Endothelial cell of umbilical vein (primary cell): ENCODE results near the gene GLCE. TPM values are rescaled to one million over a fixed set of nuclear protein-coding genes. Genes with fewer than 3 reads are reported as not detected.

Source experiments
- BruUV-seq: library from RNA; stranded (reverse); fragments of 400-500 nt; replicated peaks from 2 replicates; lab custom pipeline; 2021; lab: Mats Ljungman, UMichigan
- CTCF ChIA-PET: fragments of 300-600, 350-600 bp; sonication (Branson Sonifier 250); formaldehyde crosslinking; loops from one replicate; lab custom pipeline; 2021; ENCODE audit warnings: antibody characterized with exemption, inconsistent platforms; lab: Charles Lee
- POLR2A ChIA-PET: fragments of 300-600, 350-600 bp; sonication (Branson Sonifier 250); formaldehyde crosslinking; loops from one replicate; lab custom pipeline; 2021; ENCODE audit warnings: antibody characterized with exemption, inconsistent platforms; lab: Charles Lee
- DNase-seq: peaks from one replicate; pipeline ENCODE4 v3.0.0-alpha.2; 2011; ENCODE audit warnings: low read depth, low spot score
- FAIRE-seq: peaks from 2 replicates; lab custom pipeline; 2011; peaks lifted over from hg19 to GRCh38; lab: Jason Lieb, UNC
- H2AFZ ChIP-seq: 2 replicates; pipeline ENCODE4 v1.6.0; 2012; ENCODE audit warnings: low read depth, low read length, control low read depth, inconsistent platforms
- H3K27ac ChIP-seq: 2 replicates; pipeline ENCODE4 v1.5.1; 2011; ENCODE audit warnings: low read depth, mild to moderate bottlenecking, control low read depth, low read length, moderate library complexity; ENCODE audit not compliant: insufficient read depth
- H3K27me3 ChIP-seq, 2 experiments: 2 replicates each; pipeline versions ENCODE4 v1.6.0 to v1.6.1; 2011; ENCODE audit warnings: low read length in 2 of 2, mixed read lengths in 1 of 2; ENCODE audit not compliant: control insufficient read depth in 2 of 2, insufficient read depth in 2 of 2
- H3K36me3 ChIP-seq, 2 experiments: 2 replicates in 1 of 2; 3 replicates in 1 of 2; pipeline ENCODE4 v1.5.1; 2011; ENCODE audit warnings: low read length in 2 of 2, mild to moderate bottlenecking in 1 of 2, moderate library complexity in 1 of 2; ENCODE audit not compliant: control insufficient read depth in 2 of 2, insufficient read depth in 2 of 2; ENCODE audit errors: extremely low read depth in 1 of 2
- H3K4me1 ChIP-seq: 3 replicates; pipeline ENCODE4 v1.5.1; 2011; ENCODE audit warnings: mild to moderate bottlenecking, low read length; ENCODE audit not compliant: control insufficient read depth, insufficient read depth; ENCODE audit errors: extremely low read depth
- H3K4me2 ChIP-seq: 2 replicates; pipeline ENCODE4 v1.6.1; 2011; ENCODE audit warnings: low read length, control low read depth, mixed read lengths; ENCODE audit not compliant: insufficient read depth
- H3K4me3 ChIP-seq, 3 experiments: fragments of 200-600 bp in 1 of 3; sonication (generic), shearing (Covaris generic) in 1 of 3; replicated peaks in 1 of 3; 2 replicates each; pipeline ENCODE4 v1.5.1; 2011 to 2016; ENCODE audit warnings: control low read depth in 3 of 3, low read length in 3 of 3, mild to moderate bottlenecking in 2 of 3, inconsistent platforms in 1 of 3, low read depth in 1 of 3, moderate library complexity in 1 of 3; ENCODE audit not compliant: insufficient read depth in 1 of 3
- H3K79me2 ChIP-seq: 2 replicates; pipeline ENCODE4 v1.6.0; 2012; ENCODE audit warnings: low read length, inconsistent platforms; ENCODE audit not compliant: control insufficient read depth, insufficient read depth
- H3K9ac ChIP-seq: replicated peaks from 2 replicates; pipeline ENCODE3; 2011; ENCODE audit warnings: low read length, control low read depth; ENCODE audit not compliant: insufficient read depth; ENCODE audit errors: extremely low read depth
- H3K9me1 ChIP-seq: replicated peaks from 3 replicates; pipeline ENCODE4 v1.6.0; 2011; ENCODE audit warnings: mild to moderate bottlenecking, low read length; ENCODE audit not compliant: control insufficient read depth, insufficient read depth; ENCODE audit errors: extremely low read depth
- H3K9me3 ChIP-seq: replicated peaks from 2 replicates; pipeline ENCODE4 v1.5.1; 2012; ENCODE audit warnings: low read length, inconsistent platforms; ENCODE audit not compliant: control insufficient read depth, insufficient read depth
- H4K20me1 ChIP-seq: replicated peaks from 2 replicates; pipeline ENCODE3; 2011; ENCODE audit warnings: mild to moderate bottlenecking, low read length; ENCODE audit not compliant: control insufficient read depth, insufficient read depth; ENCODE audit errors: extremely low read depth
- EZH2 ChIP-seq: IDR thresholded peaks from 2 replicates; pipeline ENCODE4 v1.6.1; 2012; ENCODE audit warnings: borderline replicate concordance, low read depth, mild to moderate bottlenecking, moderate library complexity, low read length, inconsistent platforms; ENCODE audit not compliant: severe bottlenecking
- FOS ChIP-seq: IDR thresholded peaks from 2 replicates; pipeline ENCODE4 v1.6.1; 2011; ENCODE audit warnings: mild to moderate bottlenecking, low read length, moderate library complexity, borderline replicate concordance; ENCODE audit not compliant: insufficient read depth
- GATA2 ChIP-seq: IDR thresholded peaks from 2 replicates; pipeline ENCODE4 v1.7.0; 2011; ENCODE audit warnings: low read depth, mild to moderate bottlenecking, moderate library complexity, mixed read lengths, low read length; ENCODE audit not compliant: insufficient read length, insufficient read depth
- JUN ChIP-seq: IDR thresholded peaks from 2 replicates; pipeline ENCODE4 v1.6.1; 2011; ENCODE audit warnings: borderline replicate concordance, low read depth; ENCODE audit not compliant: insufficient read length, insufficient read depth
- MYC ChIP-seq: IDR thresholded peaks from one replicate; pipeline ENCODE4 v1.6.1; 2011; ENCODE audit warnings: mild to moderate bottlenecking, low read depth, low read length
- POLR2A ChIP-seq: IDR thresholded peaks from 2 replicates; pipeline ENCODE4 v1.6.1; 2012; ENCODE audit warnings: low read depth, mild to moderate bottlenecking, control low read depth, low read length
- POLR2AphosphoS5 ChIP-seq: IDR thresholded peaks from 2 replicates; pipeline ENCODE4 v1.6.1; 2012; ENCODE audit warnings: low read depth, mild to moderate bottlenecking, control low read depth, low read length, moderate library complexity; ENCODE audit not compliant: insufficient read depth
- dilution Hi-C: fragments of 300-500 bp; cut with MboI; formaldehyde crosslinking; loops from one replicate; pipeline ENCODE4 v1.15.0; 2019; ENCODE audit warnings: low sequenced_read_pairs; ENCODE audit not compliant: extremely low pct_ligation_motif_present
- intact Hi-C: fragments of 100-400 bp; cut with micrococcal nuclease; formaldehyde crosslinking; loops from one replicate; pipeline ENCODE4 v1.10.0; 2022
- polyA plus RNA-seq, 4 experiments: library from polyadenylated mRNA; depleted of rRNA in 3 of 4; stranded (reverse) in 3 of 4; unstranded in 1 of 4; fragments of >200 nt; gene quantifications; 2 replicates each; pipeline versions ENCODE4 v1.2.1 to v1.2.3, GENCODE V29; 2011 to 2012; ENCODE audit warnings: missing spikeins in 1 of 4
- total RNA-seq: library from RNA; stranded (reverse); gene quantifications from 2 replicates; pipeline ENCODE4 v1.2.3, GENCODE V29; 2021
- TF ChIP-seq, protein P1 (sequence below): IDR thresholded peaks from 2 replicates; pipeline ENCODE4 v1.6.1; 2011; ENCODE audit not compliant: insufficient read depth, insufficient read length
- TF ChIP-seq, protein P2 (sequence below), 2 donors: IDR thresholded peaks; 1 replicate in 1 of 2; 2 replicates in 1 of 2; pipeline ENCODE4 v1.5.1; 2011; ENCODE audit warnings: low read length in 2 of 2, mild to moderate bottlenecking in 2 of 2, moderate library complexity in 2 of 2, control low read depth in 1 of 2, inconsistent platforms in 1 of 2, low read depth in 1 of 2; ENCODE audit not compliant: insufficient read depth in 1 of 2; ENCODE audit errors: extremely low read depth in 1 of 2

Gene GLCE
- total and polyA plus RNA-seq, 2 donors (not counting 3 experiments of a cell fraction or from before 2014, with no cell fraction given) = 48.1 to 86.6 TPM

DNA sequence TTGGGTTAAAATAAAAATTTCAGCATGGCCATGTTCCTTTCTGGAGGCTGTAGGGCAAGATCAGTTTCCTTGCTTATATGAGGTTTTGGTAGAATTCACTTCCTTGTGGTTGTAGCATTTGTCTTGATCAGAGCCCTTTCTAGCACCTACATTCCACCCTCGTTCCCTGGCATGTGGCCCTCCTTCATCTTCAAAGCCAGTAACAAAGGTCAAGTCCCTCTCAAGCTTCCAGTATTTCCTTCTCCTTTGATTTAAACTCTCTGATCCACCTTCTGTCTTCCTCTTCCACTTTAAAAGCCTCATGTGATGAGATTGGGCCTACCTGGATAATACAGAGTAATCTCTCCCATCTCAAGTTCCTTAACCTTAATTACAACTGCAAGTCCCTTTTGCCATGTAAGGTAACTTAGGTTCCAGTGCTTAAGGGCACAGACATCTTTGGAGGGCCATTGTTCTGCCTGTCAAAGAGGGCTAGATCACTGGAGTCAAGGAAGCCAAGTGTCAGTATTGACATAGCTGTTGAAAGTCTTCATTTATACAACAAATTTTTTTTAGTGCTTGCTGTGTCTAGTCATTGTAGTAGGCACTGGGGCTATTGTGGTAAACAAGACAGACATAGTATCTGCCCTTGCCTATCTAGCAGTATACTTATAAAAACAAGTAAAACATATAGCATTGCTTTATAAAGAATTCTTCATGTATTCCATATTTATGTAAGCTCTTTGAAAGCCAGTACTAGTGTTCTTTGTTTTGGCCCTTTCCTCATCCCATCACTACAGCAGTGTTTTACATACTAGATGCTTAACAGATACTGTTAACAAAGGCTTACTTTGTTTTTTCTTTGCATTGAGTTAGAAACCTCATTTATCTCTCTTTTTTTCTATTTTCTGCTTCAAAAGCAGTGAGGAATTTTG is 40.7 kb downstream of the GLCE start:
- Histone ChIP-seq H2AFZ (no peak overlapping the region), H3K9ac (no peak overlapping the region), H3K4me3 (no peak overlapping the region), H3K36me3 (peaks cover 3 to 4% of the 10 kb centered on the region in 2 experiments), H3K4me1 (peaks cover 4% of the 10 kb centered on the region), H3K79me2 (peaks cover 22% of the 10 kb centered on the region), H3K4me2 (no peak overlapping the region), H3K27ac (no peak overlapping the region), H3K9me3 (no peaks in the 10 kb centered on the region), H4K20me1 (no peaks in the 10 kb centered on the region), H3K9me1 (no peaks in the 10 kb centered on the region), H3K27me3 (no peaks in the 10 kb centered on the region)
- intact Hi-C loops = no loop called here
- no TSS peak for BruUV-seq
- FAIRE-seq (no peak), DNase-seq (no peak)
- ChIA-PET POLR2A (no interaction called here), CTCF (interaction anchor here (0.5 to 1.4 kb wide), 2 partner anchors 9 to 817 kb away, joined by 3 to 4 read pairs; no protein-coding TSS in a partner anchor)
- TF ChIP-seq POLR2A = no peak
- TF ChIP-seq JUN = no peak
- TF ChIP-seq MYC = no peak
- TF ChIP-seq, protein P1, sequence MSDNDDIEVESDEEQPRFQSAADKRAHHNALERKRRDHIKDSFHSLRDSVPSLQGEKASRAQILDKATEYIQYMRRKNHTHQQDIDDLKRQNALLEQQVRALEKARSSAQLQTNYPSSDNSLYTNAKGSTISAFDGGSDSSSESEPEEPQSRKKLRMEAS = no peak
- dilution Hi-C loops = no loop called here

DNA sequence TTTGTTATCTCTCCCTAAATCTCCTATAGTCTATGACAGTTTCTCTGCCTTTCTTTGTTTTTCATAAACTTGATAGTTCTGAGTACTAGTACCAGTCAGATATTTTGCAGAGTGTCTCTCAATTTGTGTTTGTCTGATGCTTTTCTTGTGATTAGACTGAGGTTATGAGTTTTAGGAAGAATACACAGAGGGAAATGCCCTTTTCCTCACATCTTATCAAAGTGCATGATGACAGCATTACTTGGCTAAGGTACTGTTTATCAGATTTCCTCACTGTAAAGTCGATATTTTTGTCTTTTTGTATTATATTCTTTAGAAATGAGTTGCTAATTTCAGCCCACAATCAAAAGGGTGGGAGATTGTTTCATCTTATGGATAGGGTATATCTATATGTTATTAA is 45.6 kb downstream of the GLCE start:
- ChIA-PET CTCF (no interaction called here), POLR2A (no interaction called here)
- DNase-seq (peak; percentile 42), FAIRE-seq (no peak)
- no peak overlapping the region for H3K4me3 ChIP-seq
- TF ChIP-seq GATA2 = no peak
- no peak for TF ChIP-seq JUN
- no peak for TF ChIP-seq POLR2AphosphoS5
- TF ChIP-seq FOS = no peak
- TF ChIP-seq, protein P2, sequence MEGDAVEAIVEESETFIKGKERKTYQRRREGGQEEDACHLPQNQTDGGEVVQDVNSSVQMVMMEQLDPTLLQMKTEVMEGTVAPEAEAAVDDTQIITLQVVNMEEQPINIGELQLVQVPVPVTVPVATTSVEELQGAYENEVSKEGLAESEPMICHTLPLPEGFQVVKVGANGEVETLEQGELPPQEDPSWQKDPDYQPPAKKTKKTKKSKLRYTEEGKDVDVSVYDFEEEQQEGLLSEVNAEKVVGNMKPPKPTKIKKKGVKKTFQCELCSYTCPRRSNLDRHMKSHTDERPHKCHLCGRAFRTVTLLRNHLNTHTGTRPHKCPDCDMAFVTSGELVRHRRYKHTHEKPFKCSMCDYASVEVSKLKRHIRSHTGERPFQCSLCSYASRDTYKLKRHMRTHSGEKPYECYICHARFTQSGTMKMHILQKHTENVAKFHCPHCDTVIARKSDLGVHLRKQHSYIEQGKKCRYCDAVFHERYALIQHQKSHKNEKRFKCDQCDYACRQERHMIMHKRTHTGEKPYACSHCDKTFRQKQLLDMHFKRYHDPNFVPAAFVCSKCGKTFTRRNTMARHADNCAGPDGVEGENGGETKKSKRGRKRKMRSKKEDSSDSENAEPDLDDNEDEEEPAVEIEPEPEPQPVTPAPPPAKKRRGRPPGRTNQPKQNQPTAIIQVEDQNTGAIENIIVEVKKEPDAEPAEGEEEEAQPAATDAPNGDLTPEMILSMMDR (IDR thresholded peaks at IDR 0.05; ENCODE audit: extremely low read depth in 1 of 2, insufficient read depth in 1 of 2, low read depth in 1 of 2, low read length in 2 of 2) = no peak
- TF ChIP-seq, protein P1 = no peak
- no peak for TF ChIP-seq EZH2
- TF ChIP-seq POLR2A = no peak
- TF ChIP-seq MYC = no peak
- BruUV-seq = no TSS peak
- no peaks in the 10 kb centered on the region for H3K9me3 ChIP-seq
- intact Hi-C loops = loop anchor here (5.0 kb wide), 1 partner anchor 44 kb away; the partner anchor contains the start of gene GLCE
- H3K9me1 ChIP-seq = no peaks in the 10 kb centered on the region
- no peaks in the 10 kb centered on the region for H3K27me3 ChIP-seq
- dilution Hi-C loops = no loop called here
- peaks cover 24% of the 10 kb centered on the region for H3K79me2 ChIP-seq
- H2AFZ ChIP-seq = no peak overlapping the region
- no peak overlapping the region for H3K4me2 ChIP-seq
- peaks cover 6% of the 10 kb centered on the region for H3K4me1 ChIP-seq
- H4K20me1 ChIP-seq = no peaks in the 10 kb centered on the region
- no peaks in the 10 kb centered on the region for H3K36me3 ChIP-seq
- H3K9ac ChIP-seq = no peak overlapping the region
- H3K27ac ChIP-seq = no peak overlapping the region
